ENCODE measurements around the gene CHST6.
"Not testable (repeated sequence)": the region's sequence is repeated elsewhere in the genome, so short reads cannot be mapped to it uniquely, and the experiment has no call there.

CHST6 gene

DNA sequence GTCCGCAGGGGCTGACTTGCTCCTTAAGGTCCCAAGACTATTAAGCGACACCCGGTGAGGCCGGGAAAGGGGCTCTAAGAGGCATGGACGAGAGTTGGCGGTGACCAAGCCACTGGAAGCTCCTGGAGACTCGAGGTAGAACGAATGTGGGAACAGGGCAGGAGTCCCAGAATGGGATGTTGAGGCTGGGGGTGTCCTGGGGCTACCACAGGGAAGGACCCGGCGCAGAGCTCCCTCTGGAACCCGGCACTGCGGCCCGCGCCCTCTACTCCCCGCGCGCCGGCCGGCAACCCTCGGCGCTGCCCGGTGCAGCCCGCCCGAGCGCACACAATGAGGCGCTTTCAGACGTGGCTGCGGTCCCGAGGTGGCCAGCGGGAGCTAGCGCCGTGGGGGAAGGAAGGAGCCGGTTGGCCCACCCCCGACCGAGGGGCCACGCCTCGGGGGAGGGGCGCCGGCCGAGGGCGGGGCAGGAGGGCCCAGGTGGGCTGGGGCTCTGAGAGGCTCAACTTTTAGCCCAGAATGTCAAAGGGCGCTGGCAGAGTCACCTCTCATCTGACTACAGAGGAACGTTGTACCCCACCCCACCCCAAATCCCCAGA lies at the start of gene CHST6:
Gene CHST6, minus strand, starts transcription at position 366 of the 599 bp plus-strand sequence. CDS start 15,613 bp downstream, outside the sequence.
- DNase-seq, result peak; percentile 63

DNA sequence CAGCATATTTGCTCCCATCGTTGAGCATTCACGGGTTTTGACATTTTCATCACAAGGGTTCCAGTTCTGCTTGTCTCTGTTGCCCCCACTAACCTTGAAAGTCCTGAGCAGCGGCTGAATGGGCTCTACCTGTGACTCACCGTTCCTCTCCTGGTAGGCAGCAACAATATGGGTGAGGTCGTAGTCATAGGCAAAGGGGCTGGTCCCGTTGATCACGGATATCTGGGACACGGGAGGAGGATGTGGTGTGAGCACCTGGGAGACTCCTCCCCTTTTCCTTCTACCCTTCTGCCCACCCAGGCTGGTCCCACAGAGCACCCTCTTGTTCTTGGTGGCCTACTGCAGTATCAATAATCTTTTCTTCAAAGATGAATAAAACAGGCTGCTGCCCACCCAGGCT lies 47.2 kb upstream of the CHST6 start:
- DNase-seq, result not testable (repeated sequence)

DNA sequence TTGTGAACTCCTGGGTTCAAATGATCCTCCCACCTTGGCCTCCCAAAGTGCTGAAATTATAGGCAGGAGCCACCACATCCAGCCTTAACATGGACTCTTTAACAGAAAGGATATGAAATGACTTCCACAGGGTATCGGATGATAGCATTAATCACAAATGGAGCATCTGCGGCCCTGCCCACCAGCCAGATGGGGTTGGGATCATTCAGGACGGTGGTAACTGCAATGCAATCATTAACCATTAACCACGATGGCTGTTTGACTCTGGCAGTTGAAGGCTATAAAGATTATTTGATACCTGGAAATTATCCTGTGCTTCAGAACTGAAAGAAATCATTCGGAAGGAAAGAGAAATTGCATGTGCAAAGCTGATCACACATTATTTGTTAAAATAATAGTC lies 46.0 kb upstream of the CHST6 start:
- DNase-seq, result no peak

DNA sequence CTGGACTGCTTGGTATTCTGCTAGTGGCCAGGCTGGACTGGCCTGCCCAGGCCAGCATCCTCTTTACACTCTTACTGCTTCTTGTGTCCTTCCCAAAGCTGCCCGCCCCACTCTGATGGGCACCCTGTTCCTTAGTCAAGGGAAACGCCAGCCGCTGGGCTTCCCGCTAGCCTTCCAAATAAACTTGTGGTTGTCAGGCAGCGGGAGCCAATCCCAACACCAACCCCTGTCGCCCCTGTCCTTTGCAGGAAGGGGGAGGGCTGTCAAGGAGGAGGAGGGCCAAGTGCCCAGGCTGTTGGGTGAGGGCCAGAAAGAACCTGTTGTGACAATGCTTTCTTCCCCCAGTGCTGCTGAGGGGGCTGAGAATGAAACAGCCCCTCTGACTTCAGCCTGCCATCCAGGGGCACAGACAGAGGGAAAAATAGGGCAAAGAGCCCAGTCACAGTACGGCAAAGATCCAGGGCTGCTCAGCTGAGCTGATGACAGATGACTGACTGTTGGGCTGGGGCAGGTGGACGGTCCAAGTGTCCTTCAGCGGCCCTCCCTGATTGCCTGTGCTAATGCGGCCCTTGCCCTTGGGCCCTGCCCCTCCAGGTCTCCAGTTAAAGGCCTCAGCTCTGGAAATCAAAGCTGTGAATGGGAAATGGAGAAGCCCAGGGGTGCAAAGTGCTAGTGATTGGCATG lies 43.8 kb upstream of the CHST6 start:
- DNase-seq, result not testable (repeated sequence)

DNA sequence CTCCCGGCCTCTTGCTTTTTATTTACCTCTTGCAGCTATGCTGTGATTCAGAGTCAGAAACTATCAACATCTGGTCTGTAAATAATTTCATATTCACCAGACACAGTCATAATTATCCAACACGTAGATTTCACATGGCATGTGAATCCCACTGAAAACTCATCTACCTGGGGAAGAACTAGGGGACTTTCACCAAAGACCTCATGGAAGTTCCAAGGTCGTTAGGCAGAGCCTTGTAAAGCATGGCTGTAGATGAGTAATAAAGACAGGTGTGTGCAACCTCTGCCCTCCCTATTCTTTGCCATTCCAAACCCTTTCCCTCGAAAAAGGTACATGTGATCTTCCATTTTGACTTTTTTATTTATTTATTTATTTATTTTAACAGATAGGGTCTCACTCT lies 42.5 kb upstream of the CHST6 start:
- DNase-seq, result no peak

DNA sequence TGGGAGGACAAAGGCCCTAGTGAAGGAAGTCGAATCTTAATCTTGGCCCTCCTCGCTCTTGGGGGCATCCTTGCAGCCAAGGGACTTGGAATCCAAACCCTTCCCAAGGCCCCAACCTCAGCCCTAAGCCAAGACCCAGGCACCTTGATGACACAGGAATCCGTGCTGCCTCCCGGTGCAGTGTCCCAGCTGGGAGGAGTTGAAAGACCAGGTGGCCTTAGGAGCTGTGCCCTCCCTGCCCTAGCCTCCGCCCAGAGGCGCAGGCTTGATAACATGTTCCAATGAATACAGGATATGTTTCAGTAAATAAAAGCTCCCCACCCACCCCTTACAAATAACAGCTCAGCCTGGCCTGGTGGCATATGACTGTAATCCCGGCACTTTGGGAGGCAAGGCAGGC lies 40.7 kb upstream of the CHST6 start, which contains the start of gene CHST5:
Gene CHST5, minus strand, starts transcription at position 208 of the 400 bp plus-strand sequence. CDS start 5,724 bp downstream, outside the sequence.
- no peak for DNase-seq

DNA sequence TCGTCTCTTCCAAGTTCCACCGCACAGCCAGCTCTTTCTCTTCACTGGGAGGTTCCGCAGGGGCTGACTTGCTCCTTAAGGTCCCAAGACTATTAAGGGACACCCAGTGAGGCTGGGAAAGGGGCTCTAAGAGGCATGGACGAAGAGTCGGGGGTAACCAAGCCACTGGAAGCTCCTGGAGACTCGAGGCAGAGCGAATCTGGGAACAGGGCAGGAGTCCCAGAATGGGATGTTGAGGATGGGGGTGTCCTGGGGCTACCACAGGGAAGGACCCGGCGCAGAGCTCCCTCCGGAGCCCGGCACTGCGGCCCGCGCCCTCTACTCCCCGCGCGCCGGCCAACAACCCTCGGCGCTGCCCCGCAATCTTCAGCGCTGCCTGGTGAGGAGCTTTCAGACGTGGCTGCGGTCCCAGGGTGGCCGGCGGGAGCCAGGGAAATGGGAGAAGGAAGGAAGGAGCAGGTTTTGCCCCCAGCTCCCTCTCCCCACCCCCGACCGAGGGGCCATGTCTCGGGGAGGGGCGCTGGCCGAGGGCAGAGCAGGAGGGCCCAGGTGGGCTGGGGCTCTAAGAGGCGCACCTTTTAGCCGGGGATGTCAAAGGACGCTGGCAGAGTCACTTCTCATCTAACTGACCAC lies 40.1 kb upstream of the CHST6 start:
- DNase-seq, result no peak

DNA sequence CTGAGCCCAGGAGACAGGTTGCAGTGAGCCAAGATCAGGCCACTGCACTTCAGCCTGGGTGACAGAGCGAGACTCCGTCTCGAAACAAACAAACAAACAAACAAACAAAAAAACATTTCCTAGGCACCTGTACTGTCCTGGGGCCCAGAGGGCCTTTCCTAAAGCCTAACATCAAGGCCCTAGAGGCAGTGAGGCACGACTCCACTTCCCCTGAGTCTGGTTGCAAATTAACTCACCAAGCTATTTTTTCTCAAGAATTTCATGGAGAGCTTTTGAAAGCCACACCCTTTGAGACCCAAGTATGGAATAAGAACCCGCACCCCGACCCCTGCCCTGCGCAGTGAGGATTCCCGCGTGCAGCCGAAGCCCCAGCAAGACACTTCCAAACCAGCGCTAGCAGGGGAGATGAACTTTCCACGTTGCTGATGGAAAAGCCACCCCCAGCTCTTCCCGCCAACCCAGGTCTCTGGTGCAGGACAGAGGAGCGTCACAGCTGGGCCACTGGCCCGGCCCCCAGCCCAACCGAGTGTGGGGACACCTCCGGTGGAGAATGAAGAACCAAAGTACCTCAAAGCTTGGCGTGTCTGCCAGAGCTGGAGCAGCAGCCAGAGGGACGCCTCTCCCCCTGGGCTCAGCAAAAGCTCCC lies 39.4 kb upstream of the CHST6 start:
- DNase-seq, result no peak

DNA sequence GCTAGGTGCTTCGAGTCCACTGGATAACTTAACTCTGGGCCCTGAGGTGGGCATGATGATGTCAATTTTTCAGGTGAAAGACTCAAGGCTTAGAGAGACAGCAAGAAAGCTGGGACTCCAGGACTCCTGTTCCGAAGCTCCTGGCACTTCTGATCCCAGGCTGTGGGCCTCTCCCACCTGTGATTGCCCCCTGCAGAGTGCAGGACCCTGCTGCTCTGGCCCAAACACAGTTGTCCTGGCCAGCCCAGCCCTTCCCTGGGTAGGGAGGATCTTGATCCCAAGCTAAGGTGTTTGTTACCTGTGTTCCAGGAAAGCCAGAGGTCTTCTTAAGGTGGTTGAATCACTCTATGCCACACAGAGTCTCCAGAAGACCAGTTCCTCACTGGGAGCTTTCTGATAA lies 37.5 kb upstream of the CHST6 start:
- no peak for DNase-seq

DNA sequence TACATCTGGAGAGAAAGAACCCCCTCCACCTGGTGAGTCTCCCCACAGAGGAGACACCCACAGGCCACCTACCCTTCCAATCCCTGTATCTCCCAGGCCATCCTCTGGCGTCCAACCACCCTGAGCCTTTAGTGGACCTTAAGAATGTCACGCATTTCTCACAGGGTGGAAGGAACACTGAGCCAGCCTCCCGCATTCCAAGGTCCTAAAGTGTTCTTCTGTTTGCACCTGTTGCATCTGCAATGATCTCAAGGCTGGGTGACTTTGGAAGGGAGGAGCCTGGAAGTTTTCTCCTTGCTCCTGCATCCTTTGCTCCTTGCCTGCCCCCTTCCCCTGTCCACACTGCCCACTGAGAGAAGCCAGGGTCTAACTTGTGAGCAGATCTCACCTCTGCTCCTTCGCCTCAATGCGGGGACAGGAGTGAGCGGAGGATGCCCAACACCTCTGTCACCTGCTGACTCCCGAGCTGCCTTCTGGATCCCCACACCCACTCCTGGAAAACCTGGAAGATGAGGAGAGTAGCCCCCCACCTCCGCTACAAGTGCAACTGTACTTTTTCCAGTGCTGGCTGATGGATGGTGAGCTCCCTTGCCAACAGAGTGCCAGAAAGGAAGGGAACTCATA lies 37.0 kb upstream of the CHST6 start:
- DNase-seq, result no peak

DNA sequence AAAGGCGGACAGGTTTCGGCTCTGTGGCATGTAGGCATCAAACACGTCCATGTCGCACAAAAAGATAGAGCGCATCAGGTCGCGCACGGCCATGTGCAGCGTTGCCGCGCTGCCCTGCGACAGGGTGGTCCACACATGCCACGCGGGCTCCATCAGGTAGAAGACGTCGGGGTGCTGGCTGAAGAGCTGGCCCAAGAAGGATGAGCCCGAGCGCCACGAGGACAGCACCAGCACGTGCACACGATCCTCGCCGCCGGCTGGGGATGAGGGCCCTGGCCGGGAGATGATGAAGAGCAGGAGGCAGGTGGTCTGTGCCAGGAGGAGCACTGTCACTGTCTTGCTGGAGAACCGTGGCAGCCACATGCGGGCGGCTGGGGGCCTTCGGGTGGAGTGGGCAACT lies 34.7 kb upstream of the CHST6 start:
- DNase-seq, result no peak

DNA sequence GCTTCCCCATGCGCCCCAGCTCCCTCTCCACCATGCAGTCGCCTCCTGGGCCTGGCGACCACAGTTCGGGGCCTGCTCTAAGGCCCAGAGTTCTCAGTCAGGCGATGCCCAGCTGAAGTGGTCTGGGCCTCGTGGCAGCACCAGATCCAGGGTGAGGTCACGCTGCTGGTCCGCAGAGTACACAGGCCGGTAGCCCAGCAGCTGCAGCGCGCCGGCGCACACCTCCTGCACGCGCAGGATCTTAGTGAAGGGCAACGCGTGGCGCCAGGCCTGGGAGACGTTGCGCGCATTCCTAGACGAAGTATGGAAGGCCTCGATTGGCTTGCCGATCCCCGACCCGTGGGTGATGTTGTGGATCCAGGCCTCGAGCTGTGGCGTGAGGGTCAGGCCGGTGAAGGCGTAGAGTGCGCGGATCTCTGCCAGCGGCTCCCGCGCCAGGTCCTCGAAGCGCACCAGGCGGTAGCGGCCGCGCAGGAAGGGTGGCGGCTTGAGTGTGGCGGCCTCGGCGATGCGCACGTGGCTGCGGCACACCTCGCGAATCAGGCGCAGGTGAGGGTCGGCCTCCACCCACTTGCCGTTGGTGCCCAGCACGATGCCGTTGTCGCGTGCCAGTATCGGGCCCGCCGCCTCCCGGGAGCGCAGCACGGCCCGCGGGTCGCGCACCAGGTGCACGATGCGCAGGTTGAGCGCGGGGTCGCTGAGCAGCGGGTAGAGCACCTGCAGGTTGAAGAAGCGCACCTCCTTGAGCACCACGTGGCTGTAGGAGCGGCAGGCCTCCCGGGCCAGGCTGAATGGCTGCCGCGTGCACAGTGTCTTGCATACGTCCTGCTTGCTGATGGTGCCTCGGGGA lies 34.0 kb upstream of the CHST6 start:
- DNase-seq, result no peak

DNA sequence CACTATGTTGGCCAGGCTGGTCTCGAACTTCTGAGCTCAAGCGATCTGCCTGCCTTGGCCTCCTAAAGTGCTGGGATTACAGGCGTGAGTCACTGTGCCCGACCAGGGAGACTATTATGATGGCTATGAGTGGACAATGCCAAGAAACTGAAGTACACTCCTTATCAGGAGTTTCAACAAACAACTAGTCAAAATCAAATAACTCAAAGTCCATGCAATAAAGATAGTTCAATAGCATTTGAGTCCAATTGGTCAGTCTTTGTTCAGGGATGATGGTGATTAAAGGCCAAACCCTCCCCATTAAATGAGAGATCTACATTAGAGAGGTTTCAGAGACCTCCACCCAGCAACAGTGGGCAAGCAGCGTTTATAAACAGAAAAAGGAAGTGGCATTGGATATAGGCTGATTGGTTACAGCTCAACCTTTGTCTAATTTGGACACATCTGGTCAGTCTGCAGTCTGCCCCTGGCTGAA lies 32.6 kb upstream of the CHST6 start:
- no peak for DNase-seq

DNA sequence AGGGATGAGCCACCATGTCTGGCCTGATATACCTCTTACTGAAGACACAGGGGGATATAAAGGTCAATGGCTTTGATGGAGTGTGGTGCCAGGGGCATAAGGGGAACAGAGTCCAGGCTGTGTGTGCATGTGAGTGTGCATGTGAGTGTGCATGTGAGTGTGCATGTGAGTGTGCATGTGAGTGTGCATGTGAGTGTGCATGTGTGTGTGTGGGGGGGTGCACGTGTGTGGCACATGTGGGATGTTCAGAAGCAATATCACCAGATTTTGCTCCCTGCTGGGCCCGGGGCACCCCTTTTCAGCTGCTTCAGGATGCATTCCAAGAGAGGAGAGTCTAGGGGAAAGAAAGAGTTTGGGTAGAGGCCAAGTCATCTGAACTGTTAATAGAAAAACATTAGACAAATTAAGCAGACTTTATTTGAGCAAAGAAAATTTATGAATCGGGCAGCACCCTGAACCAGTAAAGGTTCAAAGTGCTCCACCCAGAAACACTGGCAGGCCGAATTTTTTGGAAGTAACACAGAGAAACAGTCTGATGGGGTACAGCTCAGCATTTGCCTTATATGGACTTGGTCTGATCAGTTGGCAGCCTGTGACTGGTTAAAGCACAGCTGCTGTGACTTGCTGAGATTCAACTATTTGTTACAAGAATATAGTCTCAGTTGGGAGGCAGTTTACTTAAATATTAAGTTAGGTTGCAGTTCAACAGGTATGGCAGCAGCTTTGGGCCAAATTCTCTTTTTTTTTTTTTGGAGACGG lies 31.0 kb upstream of the CHST6 start:
- DNase-seq, result no peak

DNA sequence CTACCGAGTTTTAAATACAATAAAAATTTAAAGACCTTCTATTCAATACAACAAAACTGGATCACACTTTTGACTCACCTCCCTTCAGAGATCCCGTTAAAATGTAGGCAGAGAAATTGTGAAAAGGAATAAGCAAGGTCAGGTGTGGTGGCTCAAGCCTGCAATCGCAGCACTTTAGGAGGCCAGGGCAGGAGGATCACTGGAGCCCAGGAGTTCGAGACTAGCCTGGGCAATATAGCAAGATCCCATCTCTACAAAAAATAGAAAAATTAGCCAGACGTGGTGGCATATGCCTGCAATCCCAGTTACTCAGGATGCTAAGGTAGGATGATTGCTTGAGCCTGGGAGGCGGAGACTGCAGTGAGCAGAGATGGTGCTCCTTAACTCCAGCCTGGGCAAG lies 23.9 kb upstream of the CHST6 start:
- DNase-seq, result no peak

DNA sequence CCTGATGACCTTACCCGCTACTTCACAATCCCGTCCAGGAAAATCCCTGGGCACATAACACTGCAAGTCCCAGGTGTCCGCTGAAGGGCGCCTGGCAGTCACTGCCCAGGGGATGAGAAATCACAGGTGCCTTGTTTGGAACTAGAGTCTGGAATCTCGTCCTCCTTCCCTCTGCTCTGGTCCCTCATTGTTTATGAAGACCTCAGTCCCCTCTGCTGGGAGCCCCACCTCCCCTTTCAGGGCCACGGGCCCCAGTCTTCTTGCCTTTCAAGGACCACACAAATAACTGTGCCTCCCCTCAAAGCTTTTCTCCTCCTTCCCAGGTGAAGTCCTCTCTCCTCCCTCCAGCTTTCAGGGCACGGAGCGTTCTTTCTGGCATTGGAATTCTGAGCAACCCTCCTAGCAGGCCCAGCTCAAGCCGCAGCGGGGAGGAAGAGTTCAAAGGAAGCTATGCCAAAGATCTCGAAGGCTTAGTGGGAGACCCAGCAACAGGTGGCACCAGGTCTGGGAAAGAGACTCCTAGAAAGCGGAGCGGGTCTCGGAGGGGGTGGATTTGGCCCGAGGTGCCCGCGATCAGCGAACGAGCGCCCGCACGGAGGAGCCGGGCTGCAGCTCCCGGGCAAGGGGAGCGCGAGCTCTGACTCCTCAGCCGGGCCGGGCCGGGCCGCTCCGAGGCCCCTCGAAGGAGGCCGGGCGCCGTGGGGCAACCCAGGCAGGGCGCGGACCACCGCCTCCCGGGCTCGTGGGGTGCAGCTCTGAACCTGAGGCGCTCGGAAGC lies 21.1 kb upstream of the CHST6 start:
- DNase-seq, result not testable (repeated sequence)

DNA sequence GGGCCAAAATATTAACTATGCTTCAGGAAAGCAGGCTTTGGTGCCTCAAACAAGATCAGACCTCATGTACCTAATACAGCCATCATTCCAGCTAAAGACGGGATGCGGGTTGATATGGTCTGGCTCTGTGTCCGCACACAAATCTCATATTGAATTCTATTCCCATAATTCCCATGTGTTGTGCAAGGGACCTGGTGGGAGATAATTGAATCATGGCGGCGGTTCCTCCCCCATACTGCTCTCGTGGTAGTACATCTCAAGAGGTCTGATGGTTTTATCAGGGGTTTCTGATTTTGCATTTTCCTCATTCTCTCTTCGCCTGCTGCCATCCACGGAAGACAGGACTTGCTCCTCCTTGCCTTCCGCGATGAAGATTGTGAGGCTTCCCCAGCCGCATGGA lies 19.1 kb upstream of the CHST6 start:
- DNase-seq, result no peak

DNA sequence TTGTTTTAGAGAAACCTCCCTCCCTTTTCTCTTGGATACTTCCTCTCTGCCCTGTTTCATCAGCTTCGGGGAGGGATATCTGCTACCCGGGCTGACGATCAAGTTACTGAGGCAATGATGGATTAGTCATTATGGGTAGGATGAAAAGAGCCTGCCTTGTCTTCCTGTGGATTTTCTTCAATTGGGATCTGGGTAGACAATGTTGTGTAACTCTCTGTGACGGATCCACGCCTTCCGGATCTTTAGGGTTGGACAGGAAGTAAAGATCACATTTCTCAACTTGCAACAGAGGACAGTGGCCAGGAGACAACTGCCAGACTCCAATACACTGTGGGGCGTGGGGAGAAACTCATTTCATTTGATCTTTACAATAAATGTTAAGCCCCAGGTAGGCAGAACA lies 11.3 kb upstream of the CHST6 start:
- no peak for DNase-seq

DNA sequence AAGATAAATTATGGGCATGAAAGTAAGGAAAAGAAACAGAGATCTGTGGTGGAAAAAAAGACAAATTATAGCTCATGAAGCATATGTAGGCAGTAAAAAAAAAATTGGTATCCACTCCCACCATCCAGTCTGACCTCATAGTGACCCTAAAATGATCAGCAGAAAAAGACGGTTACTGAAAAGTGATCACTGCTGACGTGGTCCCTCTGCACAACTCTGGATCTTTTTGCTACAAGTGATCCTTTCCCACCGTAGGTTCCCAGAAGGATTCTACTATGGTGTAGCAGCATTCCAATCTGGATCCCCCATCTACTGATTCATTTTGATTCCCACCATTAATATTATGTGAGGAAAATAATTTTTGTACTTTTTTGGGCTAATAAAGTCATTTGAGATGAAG lies 10.9 kb upstream of the CHST6 start:
- DNase-seq, result no peak

DNA sequence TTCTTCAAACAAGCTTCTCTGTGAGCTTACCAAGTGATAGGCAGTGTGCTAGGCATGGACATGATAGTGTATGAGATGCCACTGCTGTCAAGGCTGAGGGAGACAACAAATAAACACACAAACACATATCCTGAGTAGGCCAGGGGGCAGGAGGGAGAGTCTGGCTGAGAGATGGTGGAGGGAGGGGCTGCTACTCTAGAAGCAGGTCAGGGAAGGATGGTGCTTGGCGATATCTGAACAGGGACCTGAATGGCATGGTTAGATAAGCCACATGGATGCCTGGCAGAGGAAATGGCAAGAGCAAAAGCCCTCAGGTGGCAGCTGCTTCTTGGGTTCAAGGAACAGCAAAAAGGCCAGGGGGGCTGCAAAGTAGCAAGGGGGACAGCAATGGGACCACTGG lies 8.6 kb upstream of the CHST6 start:
- no peak for DNase-seq
